Fibroblast of peridontal ligament (primary cell): ENCODE results near the gene PDE3A.

Experiments
- DNase-seq: peaks from one replicate; pipeline ENCODE4 v3.0.0-alpha.2; 2010; ENCODE audit errors: extremely low read depth

PDE3A gene

GRCh38 chr12:20494851-20495250, 126.5 kb downstream of the PDE3A start:
- DNase-seq, result peak; percentile 65

DNA sequence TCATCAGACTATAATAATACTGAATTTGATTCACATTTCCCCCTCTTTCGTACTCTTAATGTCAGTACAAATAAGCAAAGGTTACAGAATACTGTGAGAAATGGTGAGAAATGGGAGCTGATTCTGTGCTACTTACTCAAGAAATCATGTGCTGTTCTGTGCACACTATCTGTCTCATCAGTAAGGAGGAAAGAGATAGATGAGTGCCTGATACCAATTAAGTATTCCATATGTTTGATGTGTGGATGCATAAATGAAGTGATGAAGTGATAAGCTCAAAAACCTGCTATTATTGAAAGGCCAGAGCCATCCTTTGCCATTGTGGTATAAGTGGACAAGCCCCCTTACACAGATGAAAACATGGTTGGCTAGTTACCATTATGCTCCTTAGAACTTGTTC, 127.7 kb downstream of the PDE3A start:
- no peak for DNase-seq

GRCh38 chr12:20497707-20498106, 129.4 kb downstream of the PDE3A start:
- DNase-seq, result no peak

DNA sequence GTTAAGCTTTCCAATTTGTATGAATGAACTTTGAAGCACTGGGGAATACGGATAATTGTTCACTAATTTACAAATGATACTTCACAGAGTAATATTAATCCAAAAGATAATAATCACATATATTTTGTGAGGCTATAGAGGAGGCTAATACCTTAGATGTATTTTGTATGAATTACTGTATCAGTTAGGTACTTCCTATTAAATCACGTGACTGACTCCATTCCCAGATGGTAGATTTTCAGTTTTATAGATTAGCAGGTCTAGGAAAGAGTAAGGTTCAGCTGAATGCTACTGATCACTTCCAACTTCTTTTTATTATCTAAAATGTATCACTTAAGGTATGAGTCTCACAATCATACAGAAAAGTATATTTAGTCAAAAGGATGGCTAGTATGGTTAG, 133.6 kb downstream of the PDE3A start:
- DNase-seq, result no peak

DNA sequence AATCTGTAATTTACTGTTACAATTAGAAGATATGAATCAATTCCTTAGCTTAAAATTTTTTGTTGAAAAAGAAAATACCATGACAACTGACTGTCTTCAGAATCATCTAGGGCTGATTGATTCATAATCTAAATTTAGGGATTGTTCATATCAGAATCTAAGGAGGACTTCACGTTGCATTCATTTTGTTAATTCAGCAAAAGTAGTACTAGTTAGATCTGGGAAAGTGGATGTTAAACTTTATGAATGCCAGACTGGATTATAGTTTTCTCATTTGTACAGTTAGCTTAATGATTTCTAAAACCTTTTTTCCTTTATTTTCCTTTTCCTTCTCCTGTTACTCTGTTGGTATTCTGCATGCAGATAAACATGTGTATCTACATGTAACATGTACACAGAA, 135.5 kb downstream of the PDE3A start:
- DNase-seq, result no peak

DNA sequence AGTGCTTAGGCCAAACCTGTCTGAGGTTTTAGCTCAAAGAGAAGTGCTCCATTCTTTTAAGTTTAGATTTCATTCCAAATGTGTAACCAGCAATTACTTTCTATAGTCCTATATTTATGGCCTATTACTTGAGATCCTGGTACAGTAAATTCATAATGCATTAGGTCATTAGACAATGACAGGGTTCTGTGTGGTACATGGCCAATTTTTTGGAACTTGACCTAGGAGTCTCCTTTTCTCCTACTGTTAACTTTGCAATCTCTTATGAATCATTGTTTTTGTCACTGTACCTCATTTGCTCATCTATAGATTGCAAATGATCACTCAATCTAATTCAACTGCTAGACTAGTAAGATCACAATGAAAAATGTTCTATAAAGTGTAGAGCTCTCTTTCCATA, 136.7 kb downstream of the PDE3A start:
- DNase-seq, result no peak

DNA sequence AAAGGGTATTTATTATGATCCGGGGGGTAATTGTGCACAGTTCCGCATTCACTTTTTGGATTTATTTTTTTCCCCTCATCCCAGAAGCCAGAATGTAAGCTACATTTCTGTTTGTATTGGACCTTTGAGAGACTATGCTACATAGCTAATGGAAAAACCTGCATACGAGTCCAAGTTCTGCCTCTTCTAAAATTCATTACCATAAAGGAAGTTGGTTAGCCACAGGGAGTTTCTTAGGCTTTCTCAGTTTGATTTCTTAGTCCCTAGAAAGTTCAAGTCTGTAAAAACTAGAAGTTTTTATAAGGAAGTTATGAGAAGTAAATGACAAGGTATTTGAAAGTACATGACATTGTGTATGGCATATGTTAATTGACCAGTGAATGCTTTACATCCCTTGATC, 138.7 kb downstream of the PDE3A start:
- DNase-seq, result no peak

- peak; percentile 31 for DNase-seq
Measured at GRCh38 chr12:20507711-20508110, 139.4 kb downstream of the PDE3A start.

DNA sequence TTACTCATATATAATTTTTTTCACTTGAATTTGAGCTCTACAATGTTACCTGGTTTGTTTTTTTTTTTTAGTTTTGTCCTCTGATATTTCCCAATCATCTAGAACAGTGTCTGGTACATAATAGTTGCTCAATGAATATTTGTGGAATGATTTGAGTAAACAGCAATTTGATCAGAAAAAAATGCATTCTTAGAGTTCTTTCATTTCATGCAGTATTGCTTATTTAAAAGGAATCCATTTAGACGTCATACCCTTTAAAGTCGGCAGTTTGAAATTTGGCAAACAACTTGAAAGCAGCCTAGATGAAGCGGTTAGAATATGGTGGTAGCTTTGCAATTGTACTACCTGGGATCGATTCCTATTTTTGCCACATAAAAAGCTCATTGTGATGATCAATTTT, 140.0 kb downstream of the PDE3A start:
- peak; percentile 71 for DNase-seq

GRCh38 chr12:20508962-20509361, 140.6 kb downstream of the PDE3A start:
- DNase-seq, result no peak

DNA sequence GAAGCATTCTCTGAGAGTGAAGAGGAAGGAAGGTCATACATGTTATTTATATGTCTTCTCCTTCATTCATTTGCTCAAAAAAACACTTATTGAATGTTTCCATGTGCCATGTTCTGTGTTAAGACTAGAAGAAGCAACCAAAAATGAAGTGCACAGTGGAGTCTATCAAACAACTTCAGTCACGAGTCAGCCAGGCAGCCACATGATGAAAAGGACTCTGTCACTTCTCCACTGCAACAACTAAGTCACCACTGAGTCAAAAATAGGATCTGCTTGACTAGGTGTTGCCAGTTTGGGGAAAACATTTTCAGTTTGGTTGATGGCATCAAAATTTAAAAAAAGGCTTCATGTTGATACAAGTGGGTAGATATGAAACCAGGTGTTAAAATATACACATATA, 142.5 kb downstream of the PDE3A start:
- DNase-seq, result no peak

GRCh38 chr12:20513189-20513588, 144.9 kb downstream of the PDE3A start:
- peak; percentile 41 for DNase-seq

GRCh38 chr12:20514598-20514997, 146.3 kb downstream of the PDE3A start:
- DNase-seq, result peak; percentile 74

- DNase-seq, result no peak
Measured at GRCh38 chr12:20520532-20520931, 152.2 kb downstream of the PDE3A start.

DNA sequence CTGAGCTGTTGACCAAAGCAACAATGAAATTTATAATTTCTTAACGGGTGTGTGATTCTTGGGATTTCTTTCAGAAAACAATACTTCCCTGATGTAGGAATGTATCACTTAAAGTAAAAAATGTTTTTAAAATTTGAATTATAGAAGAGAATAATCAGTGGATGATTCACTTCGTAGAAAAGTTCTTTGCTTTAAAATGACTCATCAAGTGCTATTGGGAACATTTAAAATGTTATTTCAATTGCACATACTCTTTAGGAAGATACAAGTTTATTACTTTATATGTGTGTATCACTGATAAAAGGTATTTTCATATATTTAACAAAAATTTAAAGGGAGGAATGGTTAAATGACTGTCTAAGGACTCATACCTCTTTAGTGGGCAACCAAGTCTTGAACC, 155.3 kb downstream of the PDE3A start:
- DNase-seq, result peak; percentile 53

DNA sequence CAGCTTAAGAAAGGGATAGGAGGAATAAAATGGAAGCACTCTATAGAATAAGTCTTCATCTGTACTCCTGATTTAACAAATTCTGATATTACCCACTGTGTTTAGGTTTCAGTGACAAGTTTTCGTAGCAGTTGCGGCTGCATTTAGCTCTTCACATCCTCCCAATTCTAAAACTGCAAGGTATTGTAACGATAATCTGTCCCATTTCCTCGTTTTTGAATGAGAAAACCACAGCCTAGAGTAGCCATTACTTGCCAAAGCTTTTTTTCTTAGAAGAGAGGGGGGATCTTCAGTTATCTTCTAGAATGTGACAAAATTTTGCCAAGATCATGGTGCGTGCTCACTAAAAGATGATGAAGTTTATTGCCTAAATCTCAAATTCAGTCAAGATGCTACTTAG, 155.8 kb downstream of the PDE3A start:
- DNase-seq, result no peak

DNA sequence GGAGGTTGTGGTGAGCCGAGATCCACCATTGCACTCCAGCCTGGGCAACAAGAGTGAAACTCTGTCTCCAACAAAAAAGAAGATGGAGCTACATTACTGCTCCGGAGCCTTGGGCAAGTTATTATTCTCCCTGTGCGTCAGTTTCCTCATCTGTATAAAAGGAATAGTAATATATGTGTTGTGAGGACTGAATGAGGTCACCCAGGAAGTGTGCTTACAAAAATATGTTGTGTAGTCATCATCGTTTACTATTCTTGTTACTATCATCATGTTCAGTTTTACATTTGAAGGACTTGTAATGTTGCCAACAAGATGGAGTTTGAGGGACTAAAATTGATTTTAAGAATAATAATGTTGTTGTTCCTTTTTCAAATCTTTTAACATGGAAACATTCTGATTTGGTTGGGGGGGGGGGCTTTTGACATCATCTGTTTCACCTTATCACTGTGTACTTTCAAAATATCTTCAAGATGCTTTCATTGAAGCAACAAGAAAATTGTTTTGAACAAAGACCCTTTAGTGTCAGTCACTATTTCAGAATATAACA, 156.8 kb downstream of the PDE3A start:
- no peak for DNase-seq

- DNase-seq, result peak; percentile 51
Measured at GRCh38 chr12:20527417-20528163, 159.3 kb downstream of the PDE3A start.

DNA sequence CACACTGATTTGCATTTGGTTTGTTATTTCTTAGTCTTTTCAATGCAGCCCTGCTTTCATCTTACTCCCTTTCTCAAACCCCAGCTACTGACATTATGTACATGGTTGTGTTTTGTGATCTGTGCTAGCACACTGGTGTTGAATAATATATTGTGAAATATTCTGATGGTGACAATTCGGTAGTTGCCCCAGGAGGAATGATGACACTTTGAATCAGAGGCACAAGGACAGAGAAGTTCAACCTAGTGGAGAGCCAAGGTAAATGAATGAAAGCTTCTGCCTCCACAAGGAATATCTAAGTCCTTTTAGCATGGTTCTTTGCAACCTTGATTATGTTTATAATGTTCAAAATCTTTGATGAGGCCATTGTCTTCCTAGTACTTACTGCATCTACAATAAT, 159.9 kb downstream of the PDE3A start:
- no peak for DNase-seq

DNA sequence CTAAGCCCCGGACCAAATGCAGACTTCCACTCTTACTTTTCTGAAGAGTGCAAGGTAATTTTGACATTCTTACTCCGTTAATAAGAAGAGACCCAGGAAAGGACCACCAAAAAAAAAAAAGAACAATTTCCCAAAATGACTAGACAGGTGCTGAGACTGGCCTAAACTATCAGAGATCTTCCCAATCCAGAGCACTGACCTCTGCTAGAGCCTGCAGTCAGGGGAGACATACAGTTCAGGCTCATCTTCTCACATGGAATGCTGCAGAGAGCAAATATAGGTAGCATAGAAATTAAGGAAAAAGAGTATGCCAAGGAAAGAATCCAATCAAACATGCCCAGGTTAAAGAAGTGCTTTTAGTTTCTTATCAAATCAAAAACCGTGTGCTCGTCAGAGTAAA, 177.9 kb downstream of the PDE3A start:
- DNase-seq, result no peak

DNA sequence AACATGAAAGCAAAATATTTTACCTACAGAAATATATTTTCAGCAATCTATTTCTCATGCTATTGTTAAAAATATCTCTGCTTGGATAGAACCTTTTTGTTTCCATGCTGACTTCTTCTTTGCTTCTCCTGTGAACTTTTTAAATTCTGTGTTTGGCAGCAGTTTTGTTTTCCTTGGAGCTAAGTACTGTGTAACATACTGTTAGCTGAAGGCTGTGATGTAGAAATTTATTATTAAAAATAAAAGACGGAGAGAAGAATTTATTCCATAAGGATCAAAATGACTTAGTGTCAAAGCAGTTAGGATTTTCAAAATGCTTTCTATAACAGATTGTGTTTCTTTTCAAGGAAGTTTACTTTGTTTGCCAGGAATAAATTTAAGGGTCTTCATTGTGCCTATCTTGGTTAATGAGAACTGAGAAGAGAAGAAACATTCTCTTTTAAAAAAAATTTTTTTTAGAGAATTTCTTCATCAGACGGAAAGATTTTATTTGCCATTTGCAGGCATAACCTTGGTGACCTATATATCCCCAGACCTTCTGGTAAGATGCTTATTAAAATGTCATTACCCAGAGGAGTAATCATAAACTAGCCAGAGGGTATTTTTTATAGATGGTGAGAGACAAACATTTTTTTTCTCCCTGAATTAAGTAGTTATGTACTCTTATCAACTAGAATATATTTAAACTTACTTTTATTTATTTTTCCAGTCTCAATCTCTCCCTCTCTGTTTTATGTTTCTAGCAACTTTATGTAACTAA, 179.7 kb downstream of the PDE3A start:
- peak; percentile 67 for DNase-seq

DNA sequence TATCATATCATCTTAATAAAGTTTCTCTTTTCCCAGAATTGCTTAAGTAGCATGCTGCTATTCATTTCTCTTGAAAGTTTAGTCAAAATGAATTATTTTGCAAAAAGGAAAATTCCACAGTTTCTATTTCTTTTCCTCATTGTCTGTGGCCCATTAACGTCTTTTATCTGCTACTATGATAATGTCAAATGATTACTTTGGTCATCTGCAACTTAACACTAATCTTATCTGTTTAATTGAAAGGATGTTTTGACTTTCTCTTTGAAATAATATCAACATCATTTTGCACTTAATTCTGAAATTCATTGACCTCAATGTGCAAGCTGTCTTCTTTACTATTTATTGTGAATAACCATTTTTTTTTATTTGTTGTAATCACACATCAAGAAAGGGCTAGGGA, 180.3 kb downstream of the PDE3A start:
- no peak for DNase-seq

DNA sequence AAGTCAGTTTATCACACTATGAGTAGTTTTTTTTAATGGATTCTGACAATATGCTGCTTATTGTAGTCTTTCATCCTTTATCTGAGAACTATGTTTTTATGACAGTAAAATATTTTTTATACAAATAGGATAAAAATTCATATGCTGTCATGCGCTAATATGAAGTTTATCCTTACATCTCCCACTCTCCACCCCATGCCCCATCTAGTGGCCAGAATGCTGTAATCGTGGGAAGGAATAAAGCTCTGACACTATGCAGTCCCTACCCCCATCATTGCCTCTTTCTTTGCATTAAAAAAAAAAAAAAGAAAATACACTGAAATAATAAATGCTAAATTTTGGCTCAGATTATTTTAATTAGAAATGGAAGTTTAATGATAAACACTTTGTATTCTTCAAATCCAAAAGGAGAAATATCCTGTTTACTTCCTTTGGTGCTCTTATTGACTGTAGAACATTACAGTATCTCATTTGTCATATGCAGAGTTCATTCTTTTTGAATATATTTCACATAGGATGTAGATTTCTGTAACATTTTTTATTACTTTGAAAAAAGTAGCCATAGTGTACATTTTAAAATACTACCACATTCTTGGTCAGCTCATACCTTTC, 180.9 kb downstream of the PDE3A start:
- DNase-seq, result peak; percentile 57
